ENCODE data around the gene POU2F2.

DNA sequence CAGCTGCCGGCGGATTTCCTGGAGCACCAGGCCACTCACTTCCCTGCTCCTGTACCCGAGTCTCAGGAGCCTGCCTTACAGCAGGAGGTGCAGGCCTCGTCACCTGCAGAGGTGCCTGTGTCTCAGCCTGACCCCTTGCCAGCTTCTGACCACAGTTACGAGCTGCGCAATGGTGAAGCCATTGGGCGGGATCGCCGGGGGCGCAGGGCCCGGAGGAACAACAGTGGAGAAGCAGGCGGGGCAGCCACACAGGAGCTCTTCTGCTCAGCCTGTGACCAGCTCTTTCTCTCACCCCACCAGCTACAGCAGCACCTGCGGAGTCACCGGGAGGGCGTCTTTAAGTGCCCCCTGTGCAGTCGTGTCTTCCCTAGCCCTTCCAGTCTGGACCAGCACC is 53.0 kb downstream of the POU2F2 start:
- TF ChIP-seq EZH2 (IDR thresholded peaks at IDR 0.05) (no peak), FOXP2 (optimal IDR thresholded peaks at IDR 0.05; ENCODE audit: control extremely low read depth, extremely low read length, insufficient read depth) (no peak), POLR2AphosphoS5 (IDR thresholded peaks at IDR 0.05; ENCODE audit: borderline replicate concordance, low read depth, low read length) (no peak)
